T-helper 2 cell treated with Interferon-gamma antibody and Interleukin-4, amounts not matched to agents 5 μg/mL and 100 μg/mL, for 36 hours (primary cell): ENCODE data around the gene DDHD1.

Source experiments
- DNase-seq: peaks from one replicate; pipeline ENCODE4 v3.0.0; 2021; ENCODE audit warnings: low spot score
- H3K27ac Mint-ChIP-seq: one replicate; pipeline ENCODE4 v1.8.0; 2021; ENCODE audit warnings: mild to moderate bottlenecking, mixed read lengths
- H3K27me3 Mint-ChIP-seq: one replicate; pipeline ENCODE4 v1.8.0; 2021; ENCODE audit warnings: low read depth, mixed read lengths
- H3K36me3 Mint-ChIP-seq: one replicate; pipeline ENCODE4 v1.8.0; 2021; ENCODE audit warnings: low read depth, mixed read lengths
- H3K4me1 Mint-ChIP-seq: one replicate; pipeline ENCODE4 v1.8.0; 2021; ENCODE audit warnings: low read depth, mixed read lengths
- H3K4me3 Mint-ChIP-seq: one replicate; pipeline ENCODE4 v1.8.0; 2022; ENCODE audit warnings: mild to moderate bottlenecking, moderate library complexity, mixed read lengths
- H3K9me3 Mint-ChIP-seq: one replicate; pipeline ENCODE4 v1.8.0; 2021; ENCODE audit warnings: mixed read lengths

The DDHD1 gene

DNA sequence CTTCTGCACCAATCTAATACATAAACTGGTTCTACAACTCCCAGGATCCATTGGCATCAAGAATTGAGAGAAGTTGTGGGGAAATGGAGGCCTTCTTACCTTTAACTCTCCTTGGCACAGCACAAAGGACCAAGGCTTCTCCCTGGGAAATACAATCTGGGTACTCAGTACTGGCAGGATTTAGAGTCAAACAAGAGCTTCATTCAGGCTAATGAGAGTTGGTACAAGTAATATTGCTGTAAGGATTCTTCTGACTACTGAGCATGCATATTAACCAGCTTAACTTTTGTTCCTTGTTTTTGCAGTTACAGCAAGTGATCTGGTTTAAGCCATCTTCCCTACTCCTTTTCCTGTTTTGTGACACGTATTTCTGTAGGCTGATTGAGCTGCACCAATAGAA is 126.1 kb downstream of the DDHD1 start:
- Mint-ChIP-seq H3K36me3 (peaks cover 33% of the 10 kb centered on the region), H3K9me3 (peaks cover 9% of the 10 kb centered on the region), H3K27ac (peak overlapping the region; percentile 81), H3K4me3 (peak overlapping the region; percentile 73), H3K27me3 (no peaks in the 10 kb centered on the region), H3K4me1 (peaks cover 31% of the 10 kb centered on the region)
- DNase-seq: no peak

DNA sequence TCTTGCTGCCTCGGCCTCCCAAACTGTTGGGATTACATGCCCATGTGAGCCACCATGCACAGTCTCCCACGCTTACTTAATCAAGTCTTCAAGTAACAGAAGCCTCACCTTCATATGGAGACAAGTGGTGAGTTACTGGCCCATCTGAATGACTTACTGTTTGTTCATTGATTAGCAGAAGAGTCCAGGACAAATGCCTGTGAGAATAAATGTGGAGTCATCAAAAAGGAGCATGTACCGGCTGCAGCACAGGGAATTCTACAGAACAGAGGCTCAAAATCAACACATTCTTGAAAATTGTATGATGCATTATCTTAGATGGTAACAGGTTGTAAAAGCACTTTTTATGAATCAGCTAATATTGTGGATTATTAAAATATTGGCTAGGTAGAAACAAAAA is 129.8 kb downstream of the DDHD1 start:
- H3K9me3 Mint-ChIP-seq: no peaks in the 10 kb centered on the region
- no peak overlapping the region for H3K27ac Mint-ChIP-seq
- peaks cover 11% of the 10 kb centered on the region for H3K36me3 Mint-ChIP-seq
- H3K4me3 Mint-ChIP-seq: no peak overlapping the region
- H3K27me3 Mint-ChIP-seq: no peaks in the 10 kb centered on the region
- peaks cover 10% of the 10 kb centered on the region for H3K4me1 Mint-ChIP-seq
- no peak for DNase-seq

DNA sequence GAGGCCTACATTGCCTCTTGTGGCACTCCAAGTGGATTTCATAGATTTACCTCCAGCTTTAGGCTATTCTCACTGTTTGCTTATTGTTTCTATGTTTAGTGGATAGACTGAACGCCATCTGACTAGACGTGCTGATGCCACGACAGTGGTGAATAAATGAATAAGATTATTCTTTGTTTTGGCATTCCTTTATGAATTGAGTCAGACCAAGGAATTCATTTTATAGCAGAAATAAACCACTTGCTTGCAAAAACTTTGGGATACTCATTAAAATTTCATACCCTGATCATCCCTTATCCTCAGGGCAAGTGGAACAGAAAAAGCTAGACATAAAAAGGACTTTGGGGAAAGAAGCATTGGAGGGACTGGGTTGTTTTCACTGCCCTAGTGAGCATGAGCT is 130.5 kb downstream of the DDHD1 start:
- Mint-ChIP-seq H3K4me1 (peaks cover 6% of the 10 kb centered on the region), H3K36me3 (peaks cover 7% of the 10 kb centered on the region), H3K9me3 (no peaks in the 10 kb centered on the region), H3K4me3 (no peak overlapping the region), H3K27ac (no peak overlapping the region), H3K27me3 (no peaks in the 10 kb centered on the region)
- no peak for DNase-seq

DNA sequence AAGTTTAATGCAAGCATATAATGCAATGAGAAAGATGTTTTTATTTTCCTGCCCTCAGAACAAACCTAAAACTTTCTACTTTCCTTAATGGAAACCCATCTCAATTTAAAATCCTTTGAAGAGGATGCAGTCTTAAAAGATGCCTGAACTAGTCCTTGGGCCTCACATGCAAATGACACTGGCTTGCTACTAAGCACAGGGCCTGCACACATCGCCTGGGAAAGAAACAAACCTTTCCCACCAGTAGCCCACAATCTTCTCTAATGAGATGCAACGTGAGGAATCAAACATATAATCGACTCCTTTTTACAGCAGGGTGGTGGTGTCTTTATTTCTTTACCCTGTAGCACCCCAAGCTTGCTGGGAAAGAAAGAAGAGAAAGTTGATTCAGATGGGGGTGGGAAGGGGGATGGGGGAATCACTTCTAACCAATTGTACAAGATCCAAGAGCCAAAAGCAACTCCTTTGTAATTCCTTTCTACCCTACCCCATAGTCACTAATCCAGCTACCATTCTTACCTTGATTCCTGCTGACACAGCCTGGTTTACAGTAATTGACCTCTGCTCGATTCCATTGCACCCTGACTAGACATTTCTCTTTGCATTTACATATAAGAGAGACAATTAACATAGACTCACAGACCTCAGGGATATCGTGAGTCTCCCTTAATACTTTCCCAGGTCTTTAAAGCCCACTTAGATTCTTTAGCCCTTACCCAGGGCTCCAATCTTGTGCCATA is 132.8 kb downstream of the DDHD1 start:
- no peak for DNase-seq
- H3K9me3 Mint-ChIP-seq: no peaks in the 10 kb centered on the region
- H3K27ac Mint-ChIP-seq: no peak overlapping the region
- H3K27me3 Mint-ChIP-seq: no peaks in the 10 kb centered on the region
- H3K4me1 Mint-ChIP-seq: no peaks in the 10 kb centered on the region
- H3K36me3 Mint-ChIP-seq: peaks cover 1% of the 10 kb centered on the region
- H3K4me3 Mint-ChIP-seq: no peak overlapping the region

DNA sequence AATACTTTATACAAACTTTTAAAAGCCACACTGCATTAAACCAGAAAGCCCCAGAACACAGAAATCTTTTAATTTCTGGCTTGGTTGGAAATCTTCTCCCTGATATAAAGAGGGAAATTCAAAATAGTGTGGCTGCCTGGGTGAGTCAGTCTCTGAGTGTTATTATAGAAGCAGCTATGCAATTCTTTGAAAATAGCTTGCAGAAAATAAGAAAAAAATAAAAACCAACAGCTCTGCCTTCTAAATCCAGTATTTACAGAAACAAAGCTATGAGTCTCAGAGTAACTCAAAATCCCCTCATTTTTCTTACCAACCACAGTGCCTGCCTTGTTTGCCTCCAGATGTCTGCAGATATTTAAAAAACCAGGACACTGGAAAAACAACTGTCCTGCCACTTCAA is 133.7 kb downstream of the DDHD1 start:
- DNase-seq: no peak

DNA sequence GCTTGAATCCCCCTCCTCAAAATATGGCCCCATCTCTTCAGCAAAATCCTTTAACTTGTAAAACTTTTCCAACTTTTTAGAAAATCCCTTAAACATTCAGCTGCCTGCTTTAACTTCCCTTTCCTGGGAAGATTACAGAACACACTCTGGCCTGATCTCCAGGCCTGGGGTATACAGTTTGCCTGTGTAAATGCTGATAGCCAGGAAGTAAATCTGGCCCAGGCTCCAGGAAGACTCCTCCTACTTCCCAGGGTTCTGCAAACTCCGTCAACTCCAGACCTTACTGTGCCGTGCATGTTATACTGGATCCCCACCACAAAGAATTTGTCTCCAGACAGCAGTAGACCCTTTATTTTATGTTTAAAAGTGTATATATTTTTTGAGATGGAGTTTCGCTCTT is 135.3 kb downstream of the DDHD1 start:
- H3K27ac Mint-ChIP-seq: no peak overlapping the region
- no peak for DNase-seq
- no peaks in the 10 kb centered on the region for H3K4me1 Mint-ChIP-seq
- no peaks in the 10 kb centered on the region for H3K9me3 Mint-ChIP-seq
- no peak overlapping the region for H3K4me3 Mint-ChIP-seq
- H3K27me3 Mint-ChIP-seq: no peaks in the 10 kb centered on the region
- H3K36me3 Mint-ChIP-seq: peaks cover 1% of the 10 kb centered on the region

More for the DNA sequence above, 133.7 kb downstream of the DDHD1 start:
- Mint-ChIP-seq H3K4me3 (no peak overlapping the region), H3K4me1 (no peaks in the 10 kb centered on the region), H3K9me3 (no peaks in the 10 kb centered on the region), H3K27ac (no peak overlapping the region), H3K27me3 (no peaks in the 10 kb centered on the region), H3K36me3 (peaks cover 1% of the 10 kb centered on the region)

DNA sequence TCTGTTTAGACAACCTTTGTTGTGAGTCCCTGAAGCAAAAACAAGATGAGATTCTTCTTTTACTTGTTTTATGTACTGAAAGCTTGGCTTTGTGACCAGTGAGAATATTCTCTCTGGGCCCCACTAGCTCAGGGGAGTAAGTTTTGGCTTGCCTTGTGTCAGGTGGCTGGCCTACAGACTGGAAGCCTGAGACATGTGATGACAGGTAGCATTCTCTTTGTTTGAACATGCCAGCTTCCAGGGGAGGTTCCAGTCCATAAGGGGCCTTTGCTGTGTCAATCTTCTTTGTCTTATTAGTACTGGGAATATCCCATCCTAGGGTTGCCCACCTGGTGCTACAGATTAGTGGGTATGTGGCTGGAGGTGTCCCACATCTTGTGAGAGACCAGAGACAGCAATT is 136.2 kb downstream of the DDHD1 start:
- peaks cover 2% of the 10 kb centered on the region for H3K27me3 Mint-ChIP-seq
- peaks cover 1% of the 10 kb centered on the region for H3K36me3 Mint-ChIP-seq
- no peaks in the 10 kb centered on the region for H3K9me3 Mint-ChIP-seq
- H3K4me3 Mint-ChIP-seq: no peak overlapping the region
- H3K27ac Mint-ChIP-seq: no peak overlapping the region
- no peaks in the 10 kb centered on the region for H3K4me1 Mint-ChIP-seq
- DNase-seq: no peak

DNA sequence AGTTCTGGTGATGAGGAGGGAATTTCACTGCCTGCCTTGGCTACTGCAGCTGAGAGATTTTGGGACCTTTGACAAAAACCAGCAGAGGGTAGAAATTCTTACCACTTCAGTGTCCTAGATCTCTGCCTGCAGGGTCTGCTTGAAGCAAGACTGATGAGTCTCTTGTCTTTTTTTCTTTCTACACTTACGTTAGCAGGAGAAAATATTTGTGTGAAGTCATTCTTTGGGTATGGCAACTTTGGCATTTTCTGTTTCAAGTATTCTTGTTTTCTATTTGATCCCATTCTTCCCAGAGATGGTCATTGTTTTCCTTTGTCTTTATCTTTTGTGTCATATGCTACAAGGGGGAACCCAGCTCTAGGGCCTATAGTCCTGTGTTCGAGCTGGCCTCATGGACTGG is 136.6 kb downstream of the DDHD1 start:
- H3K4me3 Mint-ChIP-seq: no peak overlapping the region
- H3K4me1 Mint-ChIP-seq: no peaks in the 10 kb centered on the region
- DNase-seq: no peak
- peaks cover 1% of the 10 kb centered on the region for H3K36me3 Mint-ChIP-seq
- H3K27me3 Mint-ChIP-seq: peaks cover 5% of the 10 kb centered on the region
- H3K9me3 Mint-ChIP-seq: no peaks in the 10 kb centered on the region
- no peak overlapping the region for H3K27ac Mint-ChIP-seq

DNA sequence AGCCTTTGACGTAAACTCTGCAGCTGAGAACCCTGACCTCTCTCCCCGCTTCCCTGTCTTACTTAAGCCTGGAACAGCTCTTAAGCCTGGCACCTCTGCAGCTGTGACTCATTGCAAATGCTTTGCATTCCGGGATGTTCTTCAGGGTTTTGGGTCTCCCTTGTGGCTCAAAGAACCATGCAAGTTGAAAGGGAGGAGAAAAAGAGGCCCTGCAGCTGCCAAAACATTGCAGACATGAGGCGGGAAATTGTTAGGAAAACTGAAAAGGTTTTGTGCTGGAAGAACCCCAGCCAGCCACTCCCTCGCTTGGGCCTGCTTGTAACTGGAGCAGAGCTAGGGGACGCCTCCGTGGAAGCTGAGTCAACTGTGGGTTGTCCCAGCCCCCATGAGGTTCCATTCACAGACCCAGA is 142.1 kb downstream of the DDHD1 start:
- Mint-ChIP-seq H3K4me3 (no peak overlapping the region), H3K36me3 (no peaks in the 10 kb centered on the region), H3K9me3 (no peaks in the 10 kb centered on the region), H3K27me3 (peaks cover 7% of the 10 kb centered on the region), H3K27ac (no peak overlapping the region), H3K4me1 (no peaks in the 10 kb centered on the region)
- DNase-seq: no peak

DNA sequence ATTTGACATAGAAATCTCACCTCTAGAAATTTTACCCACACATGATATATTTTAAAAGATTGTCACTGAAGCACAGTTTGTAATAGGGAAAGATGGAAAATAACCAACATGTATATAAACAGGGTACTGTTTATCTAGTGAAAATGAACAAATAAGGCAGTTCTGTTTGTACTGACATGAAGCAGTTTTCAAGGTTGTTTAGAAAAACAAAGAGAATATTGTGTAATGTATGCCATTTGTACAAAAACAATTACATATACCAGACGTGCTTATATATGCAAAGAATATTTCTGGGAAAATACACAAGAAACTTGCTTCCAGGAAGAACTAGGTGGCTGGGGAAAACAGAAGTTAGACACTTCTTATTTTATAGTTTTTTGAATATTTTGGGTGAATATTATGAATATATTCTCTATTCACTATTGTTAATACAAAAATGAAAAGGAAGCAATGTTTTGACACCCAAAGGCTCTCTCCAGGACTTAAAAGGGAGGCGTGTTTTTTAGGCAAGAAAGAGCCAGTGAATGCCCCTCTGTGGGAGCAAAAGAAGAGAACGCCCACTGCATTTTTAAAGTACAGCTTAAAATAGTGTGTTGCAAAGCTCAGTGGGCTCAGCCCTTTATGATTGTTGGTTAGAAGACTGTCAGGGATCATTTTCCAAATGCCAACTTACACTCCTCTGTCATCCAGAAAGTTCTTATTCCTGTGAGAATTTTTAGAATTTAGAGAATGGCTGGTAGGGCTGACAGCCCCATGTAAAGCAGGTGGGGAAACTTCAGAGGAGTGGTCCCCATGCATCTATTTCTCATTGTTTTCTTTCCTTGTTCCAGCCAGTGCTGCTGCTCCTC is 142.7 kb downstream of the DDHD1 start:
- Mint-ChIP-seq H3K27me3 (peaks cover 7% of the 10 kb centered on the region), H3K27ac (no peak overlapping the region), H3K4me1 (no peaks in the 10 kb centered on the region), H3K36me3 (no peaks in the 10 kb centered on the region), H3K4me3 (no peak overlapping the region), H3K9me3 (no peaks in the 10 kb centered on the region)
- DNase-seq: no peak

DNA sequence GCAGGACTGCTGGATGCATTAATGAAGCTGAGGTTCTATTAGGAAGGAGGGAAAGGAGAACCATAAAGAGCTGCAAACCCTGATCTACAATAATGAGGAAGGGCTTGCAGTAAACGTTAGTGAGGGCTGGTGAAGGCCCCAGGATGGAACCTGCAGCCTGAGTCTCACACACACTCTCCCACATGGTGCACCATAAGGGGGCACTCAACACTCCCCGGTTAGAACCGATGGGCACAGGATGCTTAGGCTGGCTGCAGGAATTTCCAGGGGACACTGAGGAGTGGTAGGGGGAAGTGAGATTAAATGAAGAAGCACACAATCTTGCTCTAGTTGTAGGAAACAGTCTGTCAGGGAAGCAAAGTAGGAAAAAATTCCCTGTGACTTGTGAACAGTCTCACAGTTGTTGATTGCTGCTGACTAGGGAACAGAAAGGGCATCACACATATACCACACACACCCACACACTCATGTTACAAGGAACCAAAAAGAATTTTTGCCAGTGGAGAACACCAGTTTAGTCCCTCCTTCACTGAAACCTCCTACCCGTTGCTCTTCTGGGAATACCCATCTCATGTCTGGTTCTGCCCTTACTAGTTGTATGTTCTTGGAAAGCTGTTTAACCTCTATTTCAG is 146.1 kb downstream of the DDHD1 start:
- Mint-ChIP-seq H3K9me3 (no peaks in the 10 kb centered on the region), H3K4me1 (no peaks in the 10 kb centered on the region), H3K36me3 (no peaks in the 10 kb centered on the region), H3K27me3 (peaks cover 6% of the 10 kb centered on the region), H3K4me3 (no peak overlapping the region), H3K27ac (no peak overlapping the region)
- DNase-seq: no peak

DNA sequence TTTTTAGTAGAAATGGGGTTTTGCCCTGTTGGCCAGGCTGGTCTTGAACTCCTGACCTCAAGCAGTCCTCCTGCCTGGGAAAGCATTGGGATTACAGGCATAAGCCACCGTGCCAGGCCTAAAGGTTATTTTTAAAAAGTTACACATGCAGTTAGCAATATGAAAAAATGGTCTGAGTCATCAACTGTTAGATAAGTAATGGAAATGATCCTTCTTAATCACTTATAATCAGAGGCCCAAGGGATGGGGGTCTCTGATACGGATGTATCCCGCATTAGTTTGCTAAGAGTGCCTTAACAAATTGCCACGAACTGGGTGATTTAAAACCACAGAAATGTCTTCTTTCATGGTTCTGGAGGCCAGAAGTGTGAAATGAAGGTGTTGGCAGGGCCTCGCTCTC is 148.1 kb downstream of the DDHD1 start:
- no peak for DNase-seq
- Mint-ChIP-seq H3K36me3 (no peaks in the 10 kb centered on the region), H3K9me3 (no peaks in the 10 kb centered on the region), H3K4me1 (no peaks in the 10 kb centered on the region), H3K27ac (no peak overlapping the region), H3K27me3 (peaks cover 3% of the 10 kb centered on the region), H3K4me3 (no peak overlapping the region)

DNA sequence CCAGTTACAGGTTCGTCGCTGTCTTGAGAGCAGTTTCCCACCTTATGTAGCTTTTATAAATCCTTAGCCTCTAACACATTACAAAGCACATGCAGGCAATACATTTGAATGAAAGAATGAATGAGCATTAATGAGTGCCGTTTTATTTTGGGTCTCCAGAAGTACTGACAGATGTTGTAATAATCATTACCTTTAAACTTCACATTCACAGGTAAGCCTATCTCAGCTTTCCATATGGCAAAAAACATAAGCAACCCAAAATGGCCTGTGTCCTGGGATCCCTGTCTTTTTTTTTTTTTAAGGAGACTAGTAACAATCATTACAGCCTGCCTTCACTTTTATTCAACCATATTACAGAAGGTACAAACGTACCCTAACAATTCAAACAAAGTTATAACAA is 149.3 kb downstream of the DDHD1 start:
- DNase-seq: no peak
- Mint-ChIP-seq H3K4me1 (no peaks in the 10 kb centered on the region), H3K9me3 (no peaks in the 10 kb centered on the region), H3K27me3 (peaks cover 3% of the 10 kb centered on the region), H3K4me3 (no peak overlapping the region), H3K27ac (no peak overlapping the region), H3K36me3 (no peaks in the 10 kb centered on the region)

DNA sequence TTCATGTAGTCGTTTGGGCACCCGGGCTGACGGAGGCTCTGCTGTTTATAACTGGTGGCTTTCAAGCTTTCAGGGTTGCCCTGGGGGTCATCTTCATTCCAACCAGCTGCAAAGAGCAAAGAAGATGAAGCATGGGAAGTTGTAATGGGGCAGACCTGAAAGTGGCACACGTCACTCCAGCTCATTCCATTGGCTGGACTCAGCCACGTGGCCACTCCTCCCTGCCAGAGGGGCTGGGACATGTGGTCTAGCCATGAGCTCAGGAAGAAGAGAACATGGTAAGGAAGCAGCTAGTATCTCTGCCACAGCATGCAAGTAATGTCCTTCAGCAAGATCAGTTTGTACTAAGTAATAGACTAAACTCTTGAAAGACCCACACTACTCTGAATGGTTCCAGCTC is 150.5 kb downstream of the DDHD1 start:
- Mint-ChIP-seq H3K4me1 (no peaks in the 10 kb centered on the region), H3K27me3 (peaks cover 3% of the 10 kb centered on the region), H3K9me3 (no peaks in the 10 kb centered on the region), H3K27ac (no peak overlapping the region), H3K4me3 (no peak overlapping the region), H3K36me3 (no peaks in the 10 kb centered on the region)
- DNase-seq: no peak
